HG02970 (cell line): ENCODE data around the gene HYAL2.
"Not testable (repeated sequence)": the region's sequence is repeated elsewhere in the genome, so short reads cannot be mapped to it uniquely, and the experiment has no call there.

Experiments
- ATAC-seq: cut with Tn5 transposase; IDR thresholded peaks from one replicate; pipeline ENCODE4 v1.9.1; 2021; ENCODE audit warnings: mild to moderate bottlenecking, moderate library complexity, moderate number of reproducible peaks; ENCODE audit not compliant: unreplicated experiment, low FRiP score

HYAL2 gene

DNA sequence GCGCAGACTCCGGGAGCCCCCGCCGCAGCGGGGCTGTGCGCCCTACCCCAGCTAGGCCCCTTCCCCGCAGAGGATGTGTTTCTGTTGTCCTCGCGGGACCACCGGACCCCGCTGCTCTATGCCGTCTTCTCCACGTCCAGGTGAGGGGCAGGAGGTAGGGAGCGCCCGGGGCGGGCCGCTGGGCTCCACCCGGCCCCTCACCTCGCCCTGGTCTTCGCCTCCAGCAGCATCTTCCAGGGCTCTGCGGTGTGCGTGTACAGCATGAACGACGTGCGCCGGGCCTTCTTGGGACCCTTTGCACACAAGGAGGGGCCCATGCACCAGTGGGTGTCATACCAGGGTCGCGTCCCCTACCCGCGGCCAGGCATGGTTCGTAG is 48.9 kb downstream of the HYAL2 start:
- no peak for ATAC-seq

DNA sequence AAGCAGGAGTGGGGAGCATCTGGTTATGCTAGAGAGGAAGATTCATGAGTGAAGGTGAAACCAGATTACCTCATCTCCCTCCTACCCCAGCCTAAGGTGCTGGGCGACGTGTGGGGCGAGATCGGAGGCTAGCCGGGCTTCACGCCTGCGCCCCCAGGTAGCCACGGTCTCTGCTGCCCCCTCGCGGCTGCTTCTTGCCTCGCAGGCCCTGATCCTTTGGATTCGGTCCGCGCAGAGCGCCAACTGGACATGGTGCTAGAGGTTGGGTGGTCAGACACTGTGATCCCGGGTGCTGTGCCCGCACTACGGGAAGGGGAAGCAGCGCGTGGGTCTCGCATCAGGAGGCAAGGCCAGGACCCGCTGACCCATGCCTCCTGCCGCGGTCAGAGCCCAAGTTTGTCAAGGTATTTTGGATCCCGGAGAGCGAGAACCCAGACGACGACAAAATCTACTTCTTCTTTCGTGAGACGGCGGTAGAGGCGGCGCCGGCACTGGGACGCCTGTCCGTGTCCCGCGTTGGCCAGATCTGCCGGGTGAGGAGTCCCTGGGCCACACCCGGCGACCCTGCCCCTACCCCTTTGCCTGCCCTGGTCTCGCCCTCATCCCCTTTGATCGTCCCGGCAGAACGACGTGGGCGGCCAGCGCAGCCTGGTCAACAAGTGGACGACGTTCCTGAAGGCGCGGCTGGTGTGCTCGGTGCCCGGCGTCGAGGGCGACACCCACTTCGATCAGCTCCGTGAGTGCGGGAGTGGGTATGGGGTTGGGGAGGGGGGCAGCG is 49.4 kb downstream of the HYAL2 start:
- peak; percentile 77 for ATAC-seq

GRCh38 chr3:50272538-50272910 is 50.0 kb downstream of the HYAL2 start:
- not testable (repeated sequence) for ATAC-seq

DNA sequence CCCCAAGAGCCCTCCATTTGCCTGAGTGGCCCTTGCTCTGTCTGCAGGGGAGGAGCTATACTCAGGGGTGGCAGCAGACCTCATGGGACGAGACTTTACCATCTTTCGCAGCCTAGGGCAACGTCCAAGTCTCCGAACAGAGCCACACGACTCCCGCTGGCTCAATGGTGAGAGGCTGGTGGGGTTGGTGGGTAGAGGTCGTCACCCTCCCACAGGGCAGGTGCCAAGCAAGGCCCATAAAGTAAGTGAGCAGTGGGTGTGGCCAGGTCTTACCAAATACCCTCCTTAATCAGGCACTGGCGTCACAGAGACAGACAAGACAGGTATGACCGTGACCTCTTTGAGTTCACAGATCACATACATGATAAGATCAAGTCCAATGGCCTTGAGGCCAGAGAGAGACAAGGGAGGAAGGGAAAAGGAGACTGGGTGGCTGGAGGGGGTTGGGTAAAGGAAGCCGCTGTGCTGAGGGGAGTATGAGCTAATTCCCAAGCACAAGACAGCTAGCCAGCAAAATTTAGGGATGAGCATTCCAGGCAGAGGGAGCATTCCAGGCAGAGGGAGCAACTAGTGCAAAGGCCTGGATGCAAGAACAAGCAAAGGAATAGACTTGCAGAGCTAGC is 51.1 kb downstream of the HYAL2 start:
- ATAC-seq = no peak

DNA sequence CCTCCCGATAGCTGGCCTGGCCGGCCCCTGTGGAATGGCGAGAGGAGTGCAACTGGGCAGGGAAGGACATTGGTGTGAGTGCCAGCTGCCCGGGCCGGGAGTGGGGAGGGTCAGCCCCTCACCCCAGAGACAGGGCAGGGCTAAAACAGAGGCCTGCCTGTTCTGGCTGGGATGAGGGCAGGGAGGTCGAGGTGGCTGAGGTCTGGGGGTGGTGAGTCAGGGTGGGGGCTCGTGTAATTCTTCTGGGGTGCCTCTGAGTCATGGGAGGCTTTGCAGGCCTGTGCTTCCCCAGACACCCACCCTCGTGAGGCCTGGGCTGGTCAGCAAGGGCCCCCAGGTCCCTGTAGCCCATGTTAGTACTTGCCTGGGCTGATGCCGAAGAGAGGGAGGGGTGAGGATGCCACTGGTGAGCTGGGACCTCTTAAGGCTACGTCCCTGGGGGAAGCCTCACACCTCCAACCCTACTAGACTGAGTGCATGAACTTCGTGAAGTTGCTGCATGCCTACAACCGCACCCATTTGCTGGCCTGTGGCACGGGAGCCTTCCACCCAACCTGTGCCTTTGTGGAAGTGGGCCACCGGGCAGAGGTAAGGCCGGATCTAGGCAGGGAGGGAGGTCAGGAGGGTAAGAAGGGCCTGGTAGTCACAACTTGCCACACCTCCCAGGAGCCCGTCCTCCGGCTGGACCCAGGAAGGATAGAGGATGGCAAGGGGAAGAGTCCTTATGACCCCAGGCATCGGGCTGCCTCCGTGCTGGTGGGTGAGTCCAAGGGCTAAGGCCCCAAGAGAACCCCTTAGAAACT is 51.9 kb downstream of the HYAL2 start:
- ATAC-seq = no peak

DNA sequence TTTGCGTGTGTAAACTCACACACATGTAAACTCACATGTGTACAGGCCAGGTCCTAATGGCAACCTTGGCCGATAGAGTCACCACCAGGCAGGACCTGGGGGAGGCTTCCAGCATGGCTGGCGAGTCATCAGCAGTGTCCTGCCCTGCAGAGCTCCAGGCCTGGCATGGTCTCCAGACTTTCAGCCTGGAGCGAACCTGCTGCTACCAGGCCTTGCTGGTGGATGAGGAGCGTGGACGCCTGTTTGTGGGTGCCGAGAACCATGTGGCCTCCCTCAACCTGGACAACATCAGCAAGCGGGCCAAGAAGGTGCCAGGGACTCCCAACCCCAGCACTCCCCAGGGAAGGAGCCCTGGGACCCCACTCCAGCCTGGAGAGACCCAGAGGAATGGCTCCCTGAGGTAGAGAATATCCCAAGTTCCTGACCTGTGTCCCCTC is 52.5 kb downstream of the HYAL2 start:
- no peak for ATAC-seq

DNA sequence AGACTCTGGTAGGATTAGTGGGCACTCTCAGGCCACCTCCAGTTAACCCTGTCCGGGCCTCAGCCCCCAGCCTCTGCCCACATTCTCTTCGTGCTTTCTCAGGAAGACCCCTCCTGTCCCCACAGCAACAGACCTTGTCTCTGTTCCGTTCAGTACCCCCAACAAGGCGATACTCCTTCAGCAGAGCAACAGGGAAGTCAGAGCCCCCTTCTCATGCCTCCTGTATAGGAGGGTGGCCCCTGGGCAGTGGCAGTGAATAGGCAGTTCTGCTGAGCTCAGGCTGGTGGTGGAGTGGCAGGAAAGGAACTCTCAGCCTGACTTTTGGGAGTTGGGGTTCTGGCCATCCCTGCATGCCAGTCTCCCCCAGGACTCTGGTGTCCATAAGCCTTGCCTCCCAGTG is 53.1 kb downstream of the HYAL2 start:
- ATAC-seq = no peak

GRCh38 chr3:50268703-50269451 is 53.7 kb downstream of the HYAL2 start, which contains the start of gene SEMA3B:
TSS of gene SEMA3B (plus strand) at chr3:50269147. CDS start at chr3:50269241, 94 bp downstream.
- no peak for ATAC-seq

DNA sequence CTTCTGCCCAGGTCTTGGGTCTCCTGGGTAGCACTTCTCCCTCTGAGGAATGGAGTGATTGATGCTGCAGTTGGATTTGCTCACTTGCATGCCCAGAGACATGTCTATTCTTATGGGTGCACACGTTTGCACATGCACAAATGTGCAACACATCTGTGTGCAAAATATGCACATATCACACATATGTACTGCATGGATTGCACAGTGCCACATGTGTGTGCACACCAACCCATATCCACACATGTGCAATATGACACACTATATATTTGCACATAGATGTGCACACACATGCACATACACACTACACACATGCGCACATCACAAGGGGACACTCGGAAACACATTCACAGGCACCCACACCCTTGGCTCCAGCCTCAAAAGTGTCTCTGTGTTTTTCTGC is 54.3 kb downstream of the HYAL2 start:
- ATAC-seq = no peak
